Omental fat pad (tissue), 4 donors: ENCODE results near the gene B3GALT5. TPM values are rescaled to one million over a fixed set of nuclear protein-coding genes. Genes with fewer than 3 reads are reported as not detected.

Experiments
- ATAC-seq: fragments of 150-250 bp; one replicate; pipeline ENCODE4 v1.9.1; 2016; ENCODE audit warnings: mild to moderate bottlenecking, moderate library complexity; ENCODE audit not compliant: low FRiP score
- DNase-seq: peaks from one replicate; pipeline ENCODE4 v3.0.0-alpha.2; 2019; ENCODE audit warnings: low spot score
- CTCF ChIP-seq, 3 donors: fragments of 450-650 bp; IDR thresholded peaks; one replicate each; pipeline ENCODE4 v1.5.1; 2016 to 2017; ENCODE audit warnings: antibody characterized with exemption in 3 of 3, mild to moderate bottlenecking in 3 of 3, moderate library complexity in 2 of 3
- total RNA-seq, 4 donors: library from RNA; depleted of rRNA; stranded (reverse); fragments of >200 nt; gene quantifications; one replicate each; pipeline ENCODE4 v1.1.0, GENCODE V29; 2016

B3GALT5 gene
- total RNA-seq: not detected

- no peak for TF ChIP-seq CTCF (IDR thresholded peaks at IDR 0.05)
- ATAC-seq: no peak
- no peak for DNase-seq
Observed at GRCh38 chr21:39612233-39613040, at the start of gene B3GALT5. Gene B3GALT5 (plus strand): TSS chr21:39612940. CDS start chr21:39660560, 47,620 bp downstream.

GRCh38 chr21:39564200-39564599 lies 48.5 kb upstream of the B3GALT5 start:
- ATAC-seq: no peak
- no peak for TF ChIP-seq CTCF (IDR thresholded peaks at IDR 0.05)
- no peak for DNase-seq

GRCh38 chr21:39567180-39567972 lies 45.4 kb upstream of the B3GALT5 start:
- no peak for DNase-seq
- no peak for ATAC-seq
- TF ChIP-seq CTCF (IDR thresholded peaks at IDR 0.05): no peak

GRCh38 chr21:39568361-39568760 lies 44.4 kb upstream of the B3GALT5 start:
- no peak for TF ChIP-seq CTCF (IDR thresholded peaks at IDR 0.05)
- DNase-seq (no peak), ATAC-seq (no peak)

GRCh38 chr21:39575775-39576174 lies 37.0 kb upstream of the B3GALT5 start:
- no peak for DNase-seq
- no peak for TF ChIP-seq CTCF (IDR thresholded peaks at IDR 0.05)

GRCh38 chr21:39576518-39577128 lies 36.1 kb upstream of the B3GALT5 start:
- no peak for TF ChIP-seq CTCF (IDR thresholded peaks at IDR 0.05)
- no peak for DNase-seq
- ATAC-seq: no peak

More at GRCh38 chr21:39575775-39576174, 37.0 kb upstream of the B3GALT5 start:
- no peak for ATAC-seq
